AG04449 (cell line): Measurements from ENCODE around the gene DFFA.

ENCODE experiments used
- CTCF ChIA-PET: fragments of 350-600 bp; formaldehyde crosslinking; extraction: SDS; loops from one replicate; lab custom pipeline; 2021; ENCODE audit warnings: antibody characterized with exemption; lab: Yijun Ruan, JAX
- POLR2A ChIA-PET: fragments of 400-600, 350-600 bp; formaldehyde crosslinking; extraction: SDS; loops from one replicate; lab custom pipeline; 2020; ENCODE audit warnings: antibody characterized with exemption, inconsistent platforms; lab: Yijun Ruan, JAX
- DNase-seq: peaks from one replicate; pipeline ENCODE4 v3.0.0-alpha.2; 2010; ENCODE audit warnings: low read depth, low spot score
- H3K4me3 ChIP-seq: 2 replicates; pipeline ENCODE4 v1.5.1; 2011; ENCODE audit warnings: low read depth, mild to moderate bottlenecking, control low read depth, low read length
- TF ChIP-seq, protein P1 (sequence below): IDR thresholded peaks from one replicate; pipeline ENCODE4 v1.5.1; 2011; ENCODE audit warnings: mild to moderate bottlenecking, moderate library complexity, low read length, control low read depth, inconsistent platforms; ENCODE audit not compliant: insufficient read depth; ENCODE audit errors: missing control alignments

Gene DFFA

DNA sequence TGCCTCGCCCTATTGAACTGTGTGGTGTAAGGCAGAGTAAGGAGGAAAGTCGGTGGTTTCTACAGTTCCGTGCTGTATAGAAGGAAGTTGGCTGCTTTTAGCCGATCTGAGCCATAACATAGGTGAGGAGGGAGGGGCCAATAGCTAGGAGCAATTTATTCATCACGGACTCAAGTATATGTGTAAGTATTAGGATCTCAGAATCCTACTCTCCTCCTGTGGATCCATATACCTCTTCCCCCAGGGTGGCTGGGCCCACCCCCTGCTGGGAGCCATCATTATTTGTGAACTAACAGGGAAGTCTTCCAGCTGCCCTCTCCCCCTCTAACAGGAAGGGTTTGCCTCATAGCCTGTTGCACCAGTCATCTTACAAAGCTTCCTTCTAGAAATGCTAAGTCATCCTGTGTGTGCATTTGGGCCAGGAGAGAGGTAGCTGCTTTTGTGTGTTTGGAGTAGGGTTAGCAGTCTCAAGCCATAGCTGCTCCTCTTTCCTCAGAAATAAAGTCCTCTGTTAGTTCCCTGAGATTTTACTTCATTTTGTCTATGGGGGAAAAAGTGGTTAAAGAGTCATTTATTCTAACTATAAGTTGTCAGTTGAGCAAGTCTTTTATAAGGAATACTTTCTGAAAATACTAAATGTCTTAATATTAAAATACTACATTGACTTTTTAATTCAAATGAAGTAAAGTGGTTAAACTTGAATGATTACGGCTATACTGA, 57.0 kb downstream of the DFFA start:
- TF ChIP-seq, protein P1, sequence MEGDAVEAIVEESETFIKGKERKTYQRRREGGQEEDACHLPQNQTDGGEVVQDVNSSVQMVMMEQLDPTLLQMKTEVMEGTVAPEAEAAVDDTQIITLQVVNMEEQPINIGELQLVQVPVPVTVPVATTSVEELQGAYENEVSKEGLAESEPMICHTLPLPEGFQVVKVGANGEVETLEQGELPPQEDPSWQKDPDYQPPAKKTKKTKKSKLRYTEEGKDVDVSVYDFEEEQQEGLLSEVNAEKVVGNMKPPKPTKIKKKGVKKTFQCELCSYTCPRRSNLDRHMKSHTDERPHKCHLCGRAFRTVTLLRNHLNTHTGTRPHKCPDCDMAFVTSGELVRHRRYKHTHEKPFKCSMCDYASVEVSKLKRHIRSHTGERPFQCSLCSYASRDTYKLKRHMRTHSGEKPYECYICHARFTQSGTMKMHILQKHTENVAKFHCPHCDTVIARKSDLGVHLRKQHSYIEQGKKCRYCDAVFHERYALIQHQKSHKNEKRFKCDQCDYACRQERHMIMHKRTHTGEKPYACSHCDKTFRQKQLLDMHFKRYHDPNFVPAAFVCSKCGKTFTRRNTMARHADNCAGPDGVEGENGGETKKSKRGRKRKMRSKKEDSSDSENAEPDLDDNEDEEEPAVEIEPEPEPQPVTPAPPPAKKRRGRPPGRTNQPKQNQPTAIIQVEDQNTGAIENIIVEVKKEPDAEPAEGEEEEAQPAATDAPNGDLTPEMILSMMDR: no peak
- H3K4me3 ChIP-seq: no peak overlapping the region
- POLR2A ChIA-PET: interaction anchor here (0.8 to 1.8 kb wide), 4 partner anchors 14 to 38 kb away, joined by 3 to 4 read pairs (median 4); partner anchors contain the start of gene PGD
- DNase-seq: peak; percentile 65
- CTCF ChIA-PET: interaction anchor here (1.2 to 2.6 kb wide), 6 partner anchors 11 to 78 kb away, joined by 3 to 16 read pairs (median 6); partner anchors contain the start of gene CENPS

DNA sequence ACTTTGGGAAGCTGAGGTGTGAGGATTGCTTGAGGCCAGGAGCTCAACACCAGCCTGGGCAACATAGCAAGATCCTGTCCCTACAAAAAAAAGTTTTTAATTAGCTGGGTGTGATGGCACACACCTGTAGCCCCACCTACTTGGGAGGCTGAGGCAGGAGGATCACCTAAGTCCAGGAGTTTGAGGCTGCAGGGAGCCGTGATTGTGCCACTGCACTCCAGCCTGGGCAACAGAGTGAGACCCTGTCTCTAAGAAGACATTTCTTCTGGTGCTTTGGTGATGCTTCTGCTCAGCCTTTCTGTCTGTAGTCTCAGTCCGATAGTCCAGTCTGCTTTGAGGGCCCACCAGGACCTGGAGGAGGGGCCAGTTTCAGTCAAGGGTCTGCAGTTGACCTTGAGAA, 65.1 kb downstream of the DFFA start:
- TF ChIP-seq, protein P1: no peak
- CTCF ChIA-PET: interaction anchor here (1.2 to 3.6 kb wide), 2 partner anchors 23 to 30 kb away, joined by 4 to 14 read pairs; partner anchors contain the start of gene CENPS
- POLR2A ChIA-PET: no interaction called here
- no peak overlapping the region for H3K4me3 ChIP-seq
- DNase-seq: no peak
